ENCODE data around the gene HOXA13. TPM values are rescaled to one million over a fixed set of nuclear protein-coding genes. Genes with fewer than 3 reads are reported as not detected.
A peak's percentile ranks its signal among the peaks of the same experiment; 100 is the strongest.

HOXA13 gene
- total RNA-seq, 1 donor = 8.0 TPM

GRCh38 chr7:27175626-27176523 is 24.0 kb downstream of the HOXA13 start:
- Histone ChIP-seq H3K27ac (ENCODE audit: low read depth, low read length) (peak overlapping the region; percentile 76), H3K4me3 (ENCODE audit: insufficient read depth, low read length) (peak overlapping the region; percentile 75), H3K4me1 (ENCODE audit: insufficient read depth, low read length) (peaks cover 50% of the 10 kb centered on the region), H4K20me1 (ENCODE audit: insufficient read depth, low read length) (peaks cover 7% of the 10 kb centered on the region), H3K79me2 (ENCODE audit: insufficient read depth, low read length) (peaks cover 98% of the 10 kb centered on the region), H3K27me3 (ENCODE audit: insufficient read depth, low read length) (no peaks in the 10 kb centered on the region), H3K36me3 (ENCODE audit: insufficient read depth, low read length) (peaks cover 12% of the 10 kb centered on the region), H2AFZ (ENCODE audit: low read length) (peak overlapping the region; percentile 49), H3K9me3 (ENCODE audit: low read depth, low read length) (no peaks in the 10 kb centered on the region), H3K4me2 (ENCODE audit: insufficient read depth, low read length) (peak overlapping the region; percentile 99)
- TF ChIP-seq, protein P1, sequence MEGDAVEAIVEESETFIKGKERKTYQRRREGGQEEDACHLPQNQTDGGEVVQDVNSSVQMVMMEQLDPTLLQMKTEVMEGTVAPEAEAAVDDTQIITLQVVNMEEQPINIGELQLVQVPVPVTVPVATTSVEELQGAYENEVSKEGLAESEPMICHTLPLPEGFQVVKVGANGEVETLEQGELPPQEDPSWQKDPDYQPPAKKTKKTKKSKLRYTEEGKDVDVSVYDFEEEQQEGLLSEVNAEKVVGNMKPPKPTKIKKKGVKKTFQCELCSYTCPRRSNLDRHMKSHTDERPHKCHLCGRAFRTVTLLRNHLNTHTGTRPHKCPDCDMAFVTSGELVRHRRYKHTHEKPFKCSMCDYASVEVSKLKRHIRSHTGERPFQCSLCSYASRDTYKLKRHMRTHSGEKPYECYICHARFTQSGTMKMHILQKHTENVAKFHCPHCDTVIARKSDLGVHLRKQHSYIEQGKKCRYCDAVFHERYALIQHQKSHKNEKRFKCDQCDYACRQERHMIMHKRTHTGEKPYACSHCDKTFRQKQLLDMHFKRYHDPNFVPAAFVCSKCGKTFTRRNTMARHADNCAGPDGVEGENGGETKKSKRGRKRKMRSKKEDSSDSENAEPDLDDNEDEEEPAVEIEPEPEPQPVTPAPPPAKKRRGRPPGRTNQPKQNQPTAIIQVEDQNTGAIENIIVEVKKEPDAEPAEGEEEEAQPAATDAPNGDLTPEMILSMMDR (IDR thresholded peaks at IDR 0.05; ENCODE audit: extremely low read depth, low read depth, low read length) = no peak
- no peak for DNase-seq (ENCODE audit: insufficient read length, low spot score, missing footprints)

- Histone ChIP-seq H4K20me1 (ENCODE audit: insufficient read depth, low read length) (peaks cover 7% of the 10 kb centered on the region), H3K4me3 (ENCODE audit: insufficient read depth, low read length) (peak overlapping the region; percentile 75), H3K27ac (ENCODE audit: low read depth, low read length) (peak overlapping the region; percentile 76), H3K4me2 (ENCODE audit: insufficient read depth, low read length) (peak overlapping the region; percentile 99), H3K4me1 (ENCODE audit: insufficient read depth, low read length) (peaks cover 43% of the 10 kb centered on the region), H3K36me3 (ENCODE audit: insufficient read depth, low read length) (peaks cover 12% of the 10 kb centered on the region), H2AFZ (ENCODE audit: low read length) (no peak overlapping the region), H3K9me3 (ENCODE audit: low read depth, low read length) (no peaks in the 10 kb centered on the region), H3K79me2 (ENCODE audit: insufficient read depth, low read length) (peaks cover 98% of the 10 kb centered on the region), H3K27me3 (ENCODE audit: insufficient read depth, low read length) (no peaks in the 10 kb centered on the region)
- TF ChIP-seq, protein P1 (IDR thresholded peaks at IDR 0.05; ENCODE audit: extremely low read depth, low read depth, low read length) = no peak
- DNase-seq (ENCODE audit: insufficient read length, low spot score, missing footprints) = no peak
These were observed 24.8 kb downstream of the HOXA13 start for GRCh38 chr7:27174874-27175625.

DNA sequence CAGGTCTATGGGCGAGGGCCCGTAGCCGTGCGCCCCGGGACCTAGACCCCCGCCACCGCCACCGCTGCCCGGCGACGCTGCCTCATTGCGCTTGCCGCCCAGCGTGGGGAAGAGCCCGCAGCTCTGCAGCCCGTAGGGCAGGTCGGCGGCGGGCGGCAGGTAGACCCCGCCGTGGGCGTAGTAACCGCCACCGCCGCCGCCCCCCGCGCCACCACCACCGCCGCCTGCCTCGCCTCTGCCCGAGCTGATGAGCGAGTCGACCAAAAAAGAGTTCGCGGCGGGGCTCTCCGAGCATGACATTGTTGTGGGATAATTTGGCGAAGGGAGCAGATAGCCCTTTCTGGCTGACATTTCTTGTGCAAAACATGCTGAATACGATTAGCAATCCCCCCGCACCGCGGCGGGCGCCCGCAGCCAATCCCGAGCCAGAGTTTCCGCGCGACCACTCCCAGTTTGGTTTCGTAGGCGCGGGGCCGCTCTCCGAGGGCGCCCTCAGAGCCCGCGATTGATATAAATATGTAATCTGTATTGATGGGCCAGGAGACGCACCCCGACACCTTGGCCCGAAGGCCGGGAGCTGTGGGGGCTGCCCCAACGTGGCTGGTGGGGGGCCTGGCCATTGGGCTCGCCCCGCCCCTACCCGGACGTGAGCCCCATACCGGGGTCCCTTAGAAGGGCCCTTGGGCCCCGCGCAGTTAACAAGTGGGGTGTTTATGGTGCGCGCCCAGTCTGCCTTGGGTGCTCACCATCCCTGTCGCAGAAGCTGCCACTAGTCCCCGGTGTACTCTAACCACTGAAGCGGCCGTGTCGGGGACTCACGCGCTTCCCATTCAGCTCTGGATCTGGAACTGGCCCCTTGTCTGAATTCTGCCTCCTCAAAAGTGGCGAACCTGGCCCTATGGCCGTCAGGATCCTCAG is 25.7 kb downstream of the HOXA13 start, which contains the start of gene HOXA10:
TSS of gene HOXA10 (minus strand) at position 365 of the 918 bp plus-strand sequence. CDS start at position 351, 14 bp downstream.
- Histone ChIP-seq H3K36me3 (ENCODE audit: insufficient read depth, low read length) (peaks cover 12% of the 10 kb centered on the region), H3K9me3 (ENCODE audit: low read depth, low read length) (no peaks in the 10 kb centered on the region), H4K20me1 (ENCODE audit: insufficient read depth, low read length) (peaks cover 7% of the 10 kb centered on the region), H3K79me2 (ENCODE audit: insufficient read depth, low read length) (peaks cover 100% of the 10 kb centered on the region), H3K4me1 (ENCODE audit: insufficient read depth, low read length) (peaks cover 41% of the 10 kb centered on the region), H3K27me3 (ENCODE audit: insufficient read depth, low read length) (no peaks in the 10 kb centered on the region), H2AFZ (ENCODE audit: low read length) (peak within 1 kb of the TSS; percentile 17), H3K4me2 (ENCODE audit: insufficient read depth, low read length) (peak within 1 kb of the TSS; percentile 99), H3K4me3 (ENCODE audit: insufficient read depth, low read length) (peak within 1 kb of the TSS; percentile 75), H3K27ac (ENCODE audit: low read depth, low read length) (peak within 1 kb of the TSS; percentile 76)
- peak; percentile 90 for DNase-seq (ENCODE audit: insufficient read length, low spot score, missing footprints)
- TF ChIP-seq, protein P1 (IDR thresholded peaks at IDR 0.05; ENCODE audit: extremely low read depth, low read depth, low read length) = no peak

All from osteoblast (primary cell).